GM12878 (cell line): ENCODE data around the gene SLC24A3. TPM values are rescaled to one million over a fixed set of nuclear protein-coding genes. Genes with fewer than 3 reads are reported as not detected.

Experiments
- ATAC-seq: fragments of 200-7000 bp; cut with Tn5 transposase; 3 replicates; pipeline ENCODE4 v1.9.1; 2020; ENCODE audit warnings: mild to moderate bottlenecking, moderate library complexity
- BruUV-seq: library from RNA; stranded (reverse); fragments of 400-500 nt; replicated peaks from 2 replicates; lab custom pipeline; 2021; lab: Mats Ljungman, UMichigan
- CTCF ChIA-PET: fragments of 300-600 bp; sonication (Branson Sonifier 250); formaldehyde crosslinking; extraction: SDS; loops from one replicate; lab custom pipeline; 2021; ENCODE audit warnings: inconsistent platforms; lab: Yijun Ruan, JAX
- POLR2A ChIA-PET: fragments of 350-600 bp; formaldehyde crosslinking; extraction: SDS; loops from one replicate; lab custom pipeline; 2021; ENCODE audit warnings: inconsistent platforms; lab: Charles Lee
- RAD21 ChIA-PET: fragments of 300-600 bp; sonication (Branson Sonifier 250); formaldehyde crosslinking; loops from one replicate; lab custom pipeline; 2023; ENCODE audit warnings: antibody characterized with exemption; ENCODE audit not compliant: unreplicated experiment; lab: Charles Lee
- SMC1A ChIA-PET: fragments of 300-600 bp; sonication (Branson Sonifier 250); formaldehyde crosslinking; loops from one replicate; lab custom pipeline; 2023; ENCODE audit not compliant: unreplicated experiment, uncharacterized antibody; lab: Charles Lee
- DNase-seq: peaks from one replicate; pipeline ENCODE4 v3.0.0-alpha.2; 2011; ENCODE audit warnings: low read depth, low spot score
- FAIRE-seq: peaks from 3 replicates; lab custom pipeline; 2011; peaks lifted over from hg19 to GRCh38; lab: Jason Lieb, UNC
- H2AFZ ChIP-seq: 2 replicates; pipeline ENCODE4 v1.6.0; 2011; ENCODE audit warnings: low read depth, low read length, control low read depth; ENCODE audit not compliant: control insufficient read depth
- H3K27ac ChIP-seq: 2 replicates; pipeline ENCODE4 v1.5.1; 2011; ENCODE audit warnings: control low read depth; ENCODE audit not compliant: control insufficient read depth, insufficient read depth
- H3K27me3 ChIP-seq, 2 experiments: replicated peaks in 1 of 2; 2 replicates each; pipeline versions ENCODE4 v1.6.0 to v1.6.1; 2011; ENCODE audit warnings: low read length in 1 of 2; ENCODE audit not compliant: control insufficient read depth in 2 of 2, insufficient read depth in 2 of 2
- H3K36me3 ChIP-seq, 2 experiments: 2 replicates each; pipeline ENCODE4 v1.5.1; 2011; ENCODE audit warnings: low read length in 1 of 2; ENCODE audit not compliant: control insufficient read depth in 2 of 2, insufficient read depth in 2 of 2
- H3K4me1 ChIP-seq: 2 replicates; pipeline ENCODE4 v1.6.1; 2011; ENCODE audit warnings: mild to moderate bottlenecking, low read length, moderate library complexity, mixed read lengths; ENCODE audit not compliant: control insufficient read depth, insufficient read depth
- H3K4me2 ChIP-seq: 2 replicates; pipeline ENCODE4 v1.6.0; 2011; ENCODE audit warnings: control low read depth; ENCODE audit not compliant: control insufficient read depth, insufficient read depth
- H3K4me3 ChIP-seq: fragments of 200-600 bp; sonication (generic); 2 replicates; pipeline ENCODE4 v1.5.1; 2016
- H3K79me2 ChIP-seq: 2 replicates; pipeline ENCODE4 v1.6.0; 2011; ENCODE audit warnings: low read length; ENCODE audit not compliant: control insufficient read depth, insufficient read depth
- H3K9ac ChIP-seq: 2 replicates; pipeline ENCODE4 v1.8.0; 2011; ENCODE audit warnings: low read length, control low read depth, mixed read lengths; ENCODE audit not compliant: control insufficient read depth, insufficient read depth
- H3K9me3 ChIP-seq: replicated peaks from 3 replicates; pipeline ENCODE4 v1.5.1; 2011; ENCODE audit warnings: mild to moderate bottlenecking, low read length; ENCODE audit not compliant: control insufficient read depth, insufficient read depth
- H4K20me1 ChIP-seq: 2 replicates; pipeline ENCODE4 v1.6.0; 2011; ENCODE audit not compliant: control insufficient read depth, insufficient read depth
- BCLAF1 ChIP-seq: fragments of 450-650 bp; IDR thresholded peaks from 2 replicates; pipeline ENCODE4 v1.6.1; 2017; ENCODE audit warnings: antibody characterized with exemption, mild to moderate bottlenecking, moderate library complexity
- CREM ChIP-seq: IDR thresholded peaks from 2 replicates; pipeline ENCODE4 v1.6.1; 2014; ENCODE audit warnings: antibody characterized with exemption, low read depth
- JUND ChIP-seq: IDR thresholded peaks from 2 replicates; pipeline ENCODE4 v1.6.1; 2012; ENCODE audit warnings: low read depth, mild to moderate bottlenecking, low read length, improper control_type of control experiment, moderate library complexity
- KLF5 ChIP-seq: fragments of 450-650 bp; IDR thresholded peaks from 2 replicates; pipeline ENCODE4 v1.6.1; 2014; ENCODE audit warnings: mild to moderate bottlenecking; ENCODE audit not compliant: partially characterized antibody
- SRF ChIP-seq, 2 experiments: IDR thresholded peaks; 2 replicates each; pipeline ENCODE4 v1.6.1; 2011; ENCODE audit warnings: low read depth in 2 of 2, low read length in 2 of 2, mild to moderate bottlenecking in 1 of 2, moderate library complexity in 1 of 2
- SUZ12 ChIP-seq: fragments of 200-600 bp; sonication (generic); IDR thresholded peaks from one replicate; pipeline ENCODE4 v1.6.1; 2018; ENCODE audit warnings: antibody characterized with exemption, mild to moderate bottlenecking; ENCODE audit not compliant: unreplicated experiment
- TCF12 ChIP-seq: IDR thresholded peaks from 2 replicates; pipeline ENCODE4 v1.6.1; 2011; ENCODE audit warnings: low read depth, mild to moderate bottlenecking, low read length
- WGBS: methylation state at CpG from one replicate; pipeline ENCODE4 v1.1.6; 2016; ENCODE audit warnings: low lambda C conversion rate; ENCODE audit not compliant: insufficient replicate concordance, insufficient coverage; ENCODE audit errors: missing lambda C conversion rate; 5-methylcytosine and 5-hydroxymethylcytosine counted together
- in situ Hi-C: fragments of 300-500 bp; cut with MboI; formaldehyde crosslinking; loops from 9 replicates; pipeline ENCODE4 v1.14.3; 2018; ENCODE audit warnings: mixed read lengths
- intact Hi-C: fragments of 100-400 bp; cut with micrococcal nuclease; formaldehyde crosslinking; loops from one replicate; pipeline ENCODE4 v1.14.2; 2022; ENCODE audit not compliant: unreplicated experiment
- polyA plus RNA-seq, 11 experiments: library from polyadenylated mRNA; depleted of rRNA in 4 of 11; unstranded in 6 of 11; stranded (reverse) in 5 of 11; fragments of >200 nt; fragmentation: Nextera tagmentation in 4 of 11; fragmentation: Illumina TruSeq in 1 of 11; extraction: Ambion mirVana in 4 of 11; extraction: Trizol in 1 of 11; gene quantifications; 1 replicate in 1 of 11; 2 replicates in 10 of 11; pipeline versions ENCODE4 v1.2.1 to v1.2.3, GENCODE V29; 2011 to 2016; ENCODE audit warnings: inconsistent platforms in 2 of 11, missing spikeins in 2 of 11, low read depth in 1 of 11
- total RNA-seq, 4 experiments: library from RNA; depleted of rRNA in 3 of 4; stranded (reverse); fragments of >200 nt in 3 of 4; fragmentation: Illumina TruSeq in 1 of 4; extraction: Trizol in 1 of 4; gene quantifications; 2 replicates each; pipeline versions ENCODE4 v1.2.1 to v1.2.3, GENCODE V29; 2013 to 2021
- TF ChIP-seq, protein P1 (sequence below): fragments of 450-650 bp; IDR thresholded peaks from 2 replicates; pipeline ENCODE4 v1.6.1; 2017; ENCODE audit warnings: mild to moderate bottlenecking, moderate library complexity
- TF ChIP-seq, protein P2 (sequence below), 3 experiments: IDR thresholded peaks in 2 of 3; conservative IDR thresholded peaks in 1 of 3; 2 replicates each; pipeline ENCODE4 v1.5.1; 2011; ENCODE audit warnings: low read depth in 3 of 3, low read length in 3 of 3, mild to moderate bottlenecking in 3 of 3, control low read depth in 2 of 3, moderate library complexity in 2 of 3, inconsistent platforms in 1 of 3, mixed read lengths in 1 of 3; ENCODE audit not compliant: control insufficient read depth in 2 of 3, insufficient read depth in 1 of 3; ENCODE audit errors: extremely low read depth in 1 of 3

The SLC24A3 gene
- total and polyA plus RNA-seq, 10 of the 15 experiments (the other 5 are each of a cell fraction or from before 2014, with no cell fraction given) = 0.04 TPM; not detected in 9

DNA sequence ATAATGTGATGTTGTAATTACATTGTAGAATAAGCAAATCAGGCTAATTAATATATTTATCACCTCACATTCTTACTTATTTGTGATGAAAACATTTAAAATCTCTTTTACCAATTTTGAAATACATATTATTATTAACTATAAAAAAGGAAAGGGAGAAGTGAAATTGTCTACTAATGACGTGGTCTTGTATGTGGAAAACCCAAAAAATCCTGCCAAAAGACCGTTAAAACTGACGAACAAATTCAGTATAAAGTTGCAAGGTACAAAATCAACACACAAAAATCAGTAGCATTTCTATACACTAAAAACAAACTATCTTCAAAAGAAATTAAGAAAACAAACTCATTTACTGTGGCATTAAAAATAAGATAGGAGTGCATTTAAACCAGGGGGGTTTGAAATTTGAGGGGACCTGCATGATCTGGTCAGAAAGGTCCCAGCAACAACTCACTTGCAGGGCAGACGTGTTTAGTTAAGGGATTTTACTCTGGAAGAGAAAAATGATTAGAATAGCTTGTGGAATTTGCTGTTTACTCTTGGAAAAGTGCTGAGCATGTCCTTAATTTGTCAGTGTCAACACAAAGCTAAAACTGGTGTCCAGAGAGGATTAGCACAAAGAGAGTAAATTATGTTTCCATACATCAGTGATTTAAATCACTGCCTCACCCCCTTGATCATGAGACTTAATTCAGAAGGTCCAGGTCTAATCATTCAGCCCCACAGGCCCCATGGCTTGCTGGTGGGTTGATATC, 310.6 kb downstream of the SLC24A3 start (continued):
- TF ChIP-seq, protein P1, sequence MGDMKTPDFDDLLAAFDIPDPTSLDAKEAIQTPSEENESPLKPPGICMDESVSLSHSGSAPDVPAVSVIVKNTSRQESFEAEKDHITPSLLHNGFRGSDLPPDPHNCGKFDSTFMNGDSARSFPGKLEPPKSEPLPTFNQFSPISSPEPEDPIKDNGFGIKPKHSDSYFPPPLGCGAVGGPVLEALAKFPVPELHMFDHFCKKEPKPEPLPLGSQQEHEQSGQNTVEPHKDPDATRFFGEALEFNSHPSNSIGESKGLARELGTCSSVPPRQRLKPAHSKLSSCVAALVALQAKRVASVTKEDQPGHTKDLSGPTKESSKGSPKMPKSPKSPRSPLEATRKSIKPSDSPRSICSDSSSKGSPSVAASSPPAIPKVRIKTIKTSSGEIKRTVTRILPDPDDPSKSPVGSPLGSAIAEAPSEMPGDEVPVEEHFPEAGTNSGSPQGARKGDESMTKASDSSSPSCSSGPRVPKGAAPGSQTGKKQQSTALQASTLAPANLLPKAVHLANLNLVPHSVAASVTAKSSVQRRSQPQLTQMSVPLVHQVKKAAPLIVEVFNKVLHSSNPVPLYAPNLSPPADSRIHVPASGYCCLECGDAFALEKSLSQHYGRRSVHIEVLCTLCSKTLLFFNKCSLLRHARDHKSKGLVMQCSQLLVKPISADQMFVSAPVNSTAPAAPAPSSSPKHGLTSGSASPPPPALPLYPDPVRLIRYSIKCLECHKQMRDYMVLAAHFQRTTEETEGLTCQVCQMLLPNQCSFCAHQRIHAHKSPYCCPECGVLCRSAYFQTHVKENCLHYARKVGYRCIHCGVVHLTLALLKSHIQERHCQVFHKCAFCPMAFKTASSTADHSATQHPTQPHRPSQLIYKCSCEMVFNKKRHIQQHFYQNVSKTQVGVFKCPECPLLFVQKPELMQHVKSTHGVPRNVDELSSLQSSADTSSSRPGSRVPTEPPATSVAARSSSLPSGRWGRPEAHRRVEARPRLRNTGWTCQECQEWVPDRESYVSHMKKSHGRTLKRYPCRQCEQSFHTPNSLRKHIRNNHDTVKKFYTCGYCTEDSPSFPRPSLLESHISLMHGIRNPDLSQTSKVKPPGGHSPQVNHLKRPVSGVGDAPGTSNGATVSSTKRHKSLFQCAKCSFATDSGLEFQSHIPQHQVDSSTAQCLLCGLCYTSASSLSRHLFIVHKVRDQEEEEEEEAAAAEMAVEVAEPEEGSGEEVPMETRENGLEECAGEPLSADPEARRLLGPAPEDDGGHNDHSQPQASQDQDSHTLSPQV = no peak

DNA sequence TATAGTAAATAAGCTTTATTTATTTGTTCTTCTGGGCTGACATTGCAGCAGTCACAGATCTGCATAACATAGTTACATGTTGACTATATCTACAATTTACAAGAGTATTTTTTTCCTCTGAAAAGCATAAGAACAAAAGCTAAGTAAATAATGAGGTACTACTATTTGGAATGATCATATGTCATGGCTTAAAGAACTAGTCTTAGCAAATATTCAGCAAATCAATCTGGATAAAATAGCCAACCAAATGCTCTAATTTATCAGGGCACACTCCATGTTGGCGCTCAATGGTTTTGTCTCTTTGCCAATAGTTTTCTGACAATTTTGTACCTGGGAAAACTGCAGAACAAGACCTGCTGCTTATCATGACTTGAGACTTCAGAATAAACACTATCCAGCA, 312.2 kb downstream of the SLC24A3 start:
- CTCF ChIA-PET = no interaction called here
- BruUV-seq = no TSS peak
- no peak for DNase-seq
- TF ChIP-seq JUND = no peak
- no peak for TF ChIP-seq BCLAF1
- no peak for TF ChIP-seq CREM
- TF ChIP-seq, protein P2, sequence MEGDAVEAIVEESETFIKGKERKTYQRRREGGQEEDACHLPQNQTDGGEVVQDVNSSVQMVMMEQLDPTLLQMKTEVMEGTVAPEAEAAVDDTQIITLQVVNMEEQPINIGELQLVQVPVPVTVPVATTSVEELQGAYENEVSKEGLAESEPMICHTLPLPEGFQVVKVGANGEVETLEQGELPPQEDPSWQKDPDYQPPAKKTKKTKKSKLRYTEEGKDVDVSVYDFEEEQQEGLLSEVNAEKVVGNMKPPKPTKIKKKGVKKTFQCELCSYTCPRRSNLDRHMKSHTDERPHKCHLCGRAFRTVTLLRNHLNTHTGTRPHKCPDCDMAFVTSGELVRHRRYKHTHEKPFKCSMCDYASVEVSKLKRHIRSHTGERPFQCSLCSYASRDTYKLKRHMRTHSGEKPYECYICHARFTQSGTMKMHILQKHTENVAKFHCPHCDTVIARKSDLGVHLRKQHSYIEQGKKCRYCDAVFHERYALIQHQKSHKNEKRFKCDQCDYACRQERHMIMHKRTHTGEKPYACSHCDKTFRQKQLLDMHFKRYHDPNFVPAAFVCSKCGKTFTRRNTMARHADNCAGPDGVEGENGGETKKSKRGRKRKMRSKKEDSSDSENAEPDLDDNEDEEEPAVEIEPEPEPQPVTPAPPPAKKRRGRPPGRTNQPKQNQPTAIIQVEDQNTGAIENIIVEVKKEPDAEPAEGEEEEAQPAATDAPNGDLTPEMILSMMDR (IDR thresholded peaks at IDR 0.05 in 2 of 3, conservative IDR thresholded peaks at IDR 0.05 in 1 of 3; ENCODE audit: control insufficient read depth in 2 of 3, extremely low read depth in 1 of 3, insufficient read depth in 1 of 3, low read depth in 3 of 3, low read length in 3 of 3) = no peak
- no peak for TF ChIP-seq SUZ12
- TF ChIP-seq SRF (IDR thresholded peaks at IDR 0.05; ENCODE audit: low read depth in 2 of 2, low read length in 2 of 2) = no peak
- no peak for TF ChIP-seq TCF12
- TF ChIP-seq KLF5 = no peak
- no peaks in the 10 kb centered on the region; a peak in 1 of 4 replicates for H3K27me3 ChIP-seq
- 75% methylated on average over 1 of the region's 1 CpG for WGBS
- no peak overlapping the region for H3K4me3 ChIP-seq
- RAD21 ChIA-PET = no interaction called here
- no peaks in the 10 kb centered on the region for H3K79me2 ChIP-seq
- no peak overlapping the region for H2AFZ ChIP-seq
- H3K27ac ChIP-seq = no peak overlapping the region
- no peak for FAIRE-seq
- H3K9me3 ChIP-seq = no peaks in the 10 kb centered on the region
- no peaks in the 10 kb centered on the region for H4K20me1 ChIP-seq
- no peak for ATAC-seq
- SMC1A ChIA-PET = interaction anchor here (1.0 kb wide), 1 partner anchor 13 kb away, joined by 3 read pairs; no protein-coding TSS in a partner anchor
- no peaks in the 10 kb centered on the region for H3K36me3 ChIP-seq
- H3K9ac ChIP-seq = no peak overlapping the region
- POLR2A ChIA-PET = no interaction called here
- 0 out of 2 replicates have a peak, but pooled peaks cover 2% of the 10 kb centered on the region for H3K4me1 ChIP-seq
- in situ Hi-C loops (no loop called here), intact Hi-C loops (no loop called here)
- H3K4me2 ChIP-seq = no peak overlapping the region
